ENCODE results near the gene SYCP2L. TPM values are rescaled to one million over a fixed set of nuclear protein-coding genes. Genes with fewer than 3 reads are reported as not detected.

The SYCP2L gene
- total and polyA plus RNA-seq, 2 experiments from 2014 or later: 10.5 to 11.0 TPM

- no peaks in the 10 kb centered on the region for H3K79me2 ChIP-seq (replicated peaks; ENCODE audit: insufficient read depth)
- H3K9me2 ChIP-seq (ENCODE audit: insufficient read depth): no peaks in the 10 kb centered on the region
- no peaks in the 10 kb centered on the region for H3K36me3 ChIP-seq (ENCODE audit: insufficient read depth)
- H4K20me1 ChIP-seq (replicated peaks; ENCODE audit: insufficient read depth): no peaks in the 10 kb centered on the region
- DNase-seq (ENCODE audit: low spot score) (peak; percentile 72), ATAC-seq (peak; percentile 92)
- H3K4me1 Mint-ChIP-seq: peaks cover 26% of the 10 kb centered on the region
- no peaks in the 10 kb centered on the region for H3K9me3 Mint-ChIP-seq
- H3F3A ChIP-seq (replicated peaks; ENCODE audit: low read depth): no peaks in the 10 kb centered on the region
- H3K27ac ChIP-seq (ENCODE audit: low read depth): no peak overlapping the region
- H3K4me2 ChIP-seq: no peak overlapping the region
- no peaks in the 10 kb centered on the region for H3K27me3 ChIP-seq (ENCODE audit: insufficient read depth)
- H2AFZ ChIP-seq: no peak overlapping the region
- no peak overlapping the region for H3K4me3 Mint-ChIP-seq
- no peaks in the 10 kb centered on the region for H3K36me3 Mint-ChIP-seq (ENCODE audit: low read depth)
- peaks cover 8% of the 10 kb centered on the region for H3K27me3 Mint-ChIP-seq (ENCODE audit: insufficient read depth, low read depth, poor library complexity)
- H3K27ac Mint-ChIP-seq: no peak overlapping the region
- peaks cover 14% of the 10 kb centered on the region; the same call in 1 of the 2 replicates for H3K4me1 ChIP-seq (ENCODE audit: insufficient read depth)
- no peak overlapping the region for H3K4me3 ChIP-seq
- TF ChIP-seq CREB1 (CRISPR knock-in tag; IDR thresholded peaks at IDR 0.05; ENCODE audit: low read depth) (no peak), JUNB (IDR thresholded peaks at IDR 0.05; ENCODE audit: unreplicated experiment) (no peak), ZNF331 (CRISPR knock-in tag; IDR thresholded peaks at IDR 0.05; ENCODE audit: low read depth) (no peak), REST (IDR thresholded peaks at IDR 0.05; ENCODE audit: unreplicated experiment) (no peak), CTCF (conservative IDR thresholded peaks at IDR 0.05; ENCODE audit: low read depth in 2 of 2) (peak in 1 of 2 experiments; percentile 30; a peak in 2 of 4 replicates), ETS1 (IDR thresholded peaks at IDR 0.05) (no peak), STAT1 (IDR thresholded peaks at IDR 0.05; ENCODE audit: unreplicated experiment) (no peak), EZH2 (IDR thresholded peaks at IDR 0.05; ENCODE audit: low read depth, unreplicated experiment) (no peak), POLR2AphosphoS5 (IDR thresholded peaks at IDR 0.05; ENCODE audit: low read depth) (no peak), NANOG (IDR thresholded peaks at IDR 0.05; ENCODE audit: borderline replicate concordance) (no peak), EZH2phosphoT487 (IDR thresholded peaks at IDR 0.05; ENCODE audit: unreplicated experiment) (no peak), ZNF462 (CRISPR knock-in tag; IDR thresholded peaks at IDR 0.05) (peak; percentile 70; the same call in 1 of the 2 replicates), ZNF114 (CRISPR knock-in tag; IDR thresholded peaks at IDR 0.05) (no peak)
These were observed 125.0 kb downstream of the SYCP2L start for GRCh38 chr6:11011787-11012234.
